NCI-H460 (cell line): ENCODE measurements around the gene CDC25B. TPM values are rescaled to one million over a fixed set of nuclear protein-coding genes. Genes with fewer than 3 reads are reported as not detected.
"Not testable (repeated sequence)": the region's sequence is repeated elsewhere in the genome, so short reads cannot be mapped to it uniquely, and the experiment has no call there.

ENCODE experiments used
- DNase-seq: peaks from one replicate; pipeline ENCODE4 v3.0.0-alpha.2; 2016; ENCODE audit warnings: low read depth; ENCODE audit errors: extremely low read depth
- total RNA-seq: library from RNA; depleted of rRNA; stranded (reverse); fragments of >200 nt; shearing (Covaris generic); gene quantifications from 2 replicates; pipeline ENCODE4 v1.2.3, GENCODE V29; 2014

Gene CDC25B
- total RNA-seq, 1 experiment from 2014 or later = 64.3 TPM

- no peak for DNase-seq
Observed at GRCh38 chr20:3784216-3784853, 11.8 kb upstream of the CDC25B start.

GRCh38 chr20:3784863-3785239, 11.3 kb upstream of the CDC25B start:
- no peak for DNase-seq

- no peak for DNase-seq
Observed at GRCh38 chr20:3785240-3786125, 10.6 kb upstream of the CDC25B start.

GRCh38 chr20:3786126-3786484, 10.0 kb upstream of the CDC25B start:
- no peak for DNase-seq

- DNase-seq = peak; percentile 83
Observed at GRCh38 chr20:3786665-3787323, 9.3 kb upstream of the CDC25B start, which contains the start of gene CENPB. CENPB (minus strand) TSS chr20:3786740; CDS start chr20:3786483, 257 bp downstream.

GRCh38 chr20:3787324-3788014, 8.6 kb upstream of the CDC25B start:
- DNase-seq = no peak

GRCh38 chr20:3788685-3789155, 7.4 kb upstream of the CDC25B start:
- DNase-seq = peak; percentile 60

GRCh38 chr20:3789201-3789600, 6.9 kb upstream of the CDC25B start:
- not testable (repeated sequence) for DNase-seq

GRCh38 chr20:3794168-3794567, 1.9 kb upstream of the CDC25B start:
- DNase-seq = not testable (repeated sequence)

GRCh38 chr20:3794701-3795420, 1.2 kb upstream of the CDC25B start:
- DNase-seq = no peak

GRCh38 chr20:3796477-3797225, 541 bp downstream of the CDC25B start:
- no peak for DNase-seq

- DNase-seq = no peak
Observed at GRCh38 chr20:3797226-3797545, 1.1 kb downstream of the CDC25B start.

- no peak for DNase-seq
Observed at GRCh38 chr20:3797592-3798372, 1.7 kb downstream of the CDC25B start.

GRCh38 chr20:3798373-3798768, 2.3 kb downstream of the CDC25B start:
- DNase-seq = no peak

- DNase-seq = no peak
Observed at GRCh38 chr20:3798908-3799248, 2.8 kb downstream of the CDC25B start.

GRCh38 chr20:3800256-3800877, 4.3 kb downstream of the CDC25B start:
- DNase-seq = no peak

GRCh38 chr20:3800878-3801260, 4.8 kb downstream of the CDC25B start:
- DNase-seq = no peak

GRCh38 chr20:3801299-3801698, 5.2 kb downstream of the CDC25B start:
- no peak for DNase-seq
